SK-N-SH (cell line): ENCODE measurements around the gene GAS2L2.

Experiments
- FOXM1 ChIP-seq: IDR thresholded peaks from 2 replicates; pipeline ENCODE4 v1.4.0; 2012; ENCODE audit warnings: low read depth, mild to moderate bottlenecking
- GABPA ChIP-seq: IDR thresholded peaks from 2 replicates; pipeline ENCODE4 v1.4.0; 2012; ENCODE audit warnings: low read depth, mild to moderate bottlenecking
- GATA2 ChIP-seq: sonication (generic); formaldehyde crosslinking; IDR thresholded peaks from 2 replicates; pipeline ENCODE4 v1.5.0; 2020; ENCODE audit warnings: mild to moderate bottlenecking, missing genetic modification reagents
- POLR2AphosphoS5 ChIP-seq: IDR thresholded peaks from 2 replicates; pipeline ENCODE4 v1.6.1; 2012; ENCODE audit warnings: low read depth, low read length
- REST ChIP-seq: IDR thresholded peaks from 2 replicates; pipeline ENCODE4 v1.6.1; 2012; ENCODE audit warnings: mild to moderate bottlenecking, low read depth, low read length, moderate library complexity
- SMC3 ChIP-seq: IDR thresholded peaks from 2 replicates; pipeline ENCODE4 v1.6.1; 2012; ENCODE audit warnings: low read depth, low read length, improper control_type of control experiment
- TCF12 ChIP-seq: IDR thresholded peaks from 2 replicates; pipeline ENCODE4 v1.4.0; 2012
- TF ChIP-seq, protein P1 (sequence below): fragments of 200-600 bp; sonication (generic); IDR thresholded peaks from 2 replicates; pipeline ENCODE4 v1.6.1; 2017; ENCODE audit warnings: antibody characterized with exemption, mild to moderate bottlenecking, moderate library complexity

DNA sequence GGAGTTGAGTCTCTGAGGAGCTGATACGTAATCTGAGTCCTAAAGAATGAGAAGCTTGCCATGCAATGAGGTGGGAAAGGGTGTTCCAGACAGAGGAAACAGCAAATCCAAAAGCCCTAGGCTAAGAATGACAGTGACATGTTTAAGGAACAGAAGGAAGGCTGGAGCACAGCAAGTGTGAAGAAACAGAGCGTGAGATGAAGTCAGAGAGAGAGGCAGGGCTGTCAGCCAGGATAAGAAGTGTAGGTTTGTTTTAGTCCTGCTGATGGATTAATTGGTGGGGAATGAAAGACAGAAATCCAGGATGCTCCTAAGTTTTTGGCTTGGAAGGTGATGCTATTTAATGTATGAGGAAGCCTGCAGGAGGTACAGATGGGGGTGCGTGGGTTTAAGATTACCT lies 27.9 kb upstream of the GAS2L2 start:
- TF ChIP-seq, protein P1, sequence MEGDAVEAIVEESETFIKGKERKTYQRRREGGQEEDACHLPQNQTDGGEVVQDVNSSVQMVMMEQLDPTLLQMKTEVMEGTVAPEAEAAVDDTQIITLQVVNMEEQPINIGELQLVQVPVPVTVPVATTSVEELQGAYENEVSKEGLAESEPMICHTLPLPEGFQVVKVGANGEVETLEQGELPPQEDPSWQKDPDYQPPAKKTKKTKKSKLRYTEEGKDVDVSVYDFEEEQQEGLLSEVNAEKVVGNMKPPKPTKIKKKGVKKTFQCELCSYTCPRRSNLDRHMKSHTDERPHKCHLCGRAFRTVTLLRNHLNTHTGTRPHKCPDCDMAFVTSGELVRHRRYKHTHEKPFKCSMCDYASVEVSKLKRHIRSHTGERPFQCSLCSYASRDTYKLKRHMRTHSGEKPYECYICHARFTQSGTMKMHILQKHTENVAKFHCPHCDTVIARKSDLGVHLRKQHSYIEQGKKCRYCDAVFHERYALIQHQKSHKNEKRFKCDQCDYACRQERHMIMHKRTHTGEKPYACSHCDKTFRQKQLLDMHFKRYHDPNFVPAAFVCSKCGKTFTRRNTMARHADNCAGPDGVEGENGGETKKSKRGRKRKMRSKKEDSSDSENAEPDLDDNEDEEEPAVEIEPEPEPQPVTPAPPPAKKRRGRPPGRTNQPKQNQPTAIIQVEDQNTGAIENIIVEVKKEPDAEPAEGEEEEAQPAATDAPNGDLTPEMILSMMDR: no peak
- TF ChIP-seq GATA2 (CRISPR knock-in tag) (no peak), SMC3 (no peak), REST (no peak), GABPA (no peak), POLR2AphosphoS5 (no peak), FOXM1 (no peak), TCF12 (no peak)
